ENCODE data around the gene DNAJC4.
A peak's percentile ranks its signal among the peaks of the same experiment; 100 is the strongest.

The DNAJC4 gene

DNA sequence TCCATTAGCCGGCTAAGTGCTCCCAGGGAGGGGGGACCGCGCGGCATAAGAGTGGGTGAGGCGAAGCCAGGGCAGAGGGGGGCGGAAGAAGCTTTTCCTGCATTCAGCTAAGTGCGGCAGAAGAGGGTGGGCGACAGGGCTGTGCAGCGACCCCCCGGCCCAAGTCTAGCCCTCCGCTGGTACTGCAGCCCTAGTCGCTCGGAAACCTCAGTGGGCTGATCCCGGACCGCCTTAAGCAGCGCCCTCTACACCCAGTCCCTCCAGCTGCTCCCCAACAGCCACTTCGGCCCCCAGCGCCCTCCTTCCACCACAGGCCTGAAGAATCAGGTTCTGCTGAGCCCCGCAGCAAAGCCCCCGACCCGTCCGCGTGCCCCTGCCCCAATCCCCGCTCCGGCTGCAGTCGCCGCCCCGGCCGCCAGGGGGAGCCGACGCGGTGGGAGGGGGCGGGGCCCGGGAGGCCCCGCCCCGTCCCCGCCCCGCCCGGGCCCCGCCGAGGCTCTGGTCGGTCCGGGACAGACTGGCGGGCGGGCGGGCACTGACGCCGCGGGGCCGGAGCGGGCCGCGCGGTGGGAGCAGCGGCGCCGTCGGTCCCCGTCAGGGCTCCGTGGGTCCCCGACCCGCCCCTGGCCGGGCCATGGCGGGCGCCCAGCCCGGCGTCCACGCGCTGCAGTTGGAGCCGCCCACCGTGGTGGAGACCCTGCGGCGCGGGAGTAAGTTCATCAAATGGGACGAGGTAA lies 20.8 kb downstream of the DNAJC4 start, which contains the start of gene PLCB3:
TSS of gene PLCB3 (plus strand) at position 515 of the 737 bp plus-strand sequence. CDS start at position 635, 120 bp downstream.
- TF ChIP-seq, protein P1, sequence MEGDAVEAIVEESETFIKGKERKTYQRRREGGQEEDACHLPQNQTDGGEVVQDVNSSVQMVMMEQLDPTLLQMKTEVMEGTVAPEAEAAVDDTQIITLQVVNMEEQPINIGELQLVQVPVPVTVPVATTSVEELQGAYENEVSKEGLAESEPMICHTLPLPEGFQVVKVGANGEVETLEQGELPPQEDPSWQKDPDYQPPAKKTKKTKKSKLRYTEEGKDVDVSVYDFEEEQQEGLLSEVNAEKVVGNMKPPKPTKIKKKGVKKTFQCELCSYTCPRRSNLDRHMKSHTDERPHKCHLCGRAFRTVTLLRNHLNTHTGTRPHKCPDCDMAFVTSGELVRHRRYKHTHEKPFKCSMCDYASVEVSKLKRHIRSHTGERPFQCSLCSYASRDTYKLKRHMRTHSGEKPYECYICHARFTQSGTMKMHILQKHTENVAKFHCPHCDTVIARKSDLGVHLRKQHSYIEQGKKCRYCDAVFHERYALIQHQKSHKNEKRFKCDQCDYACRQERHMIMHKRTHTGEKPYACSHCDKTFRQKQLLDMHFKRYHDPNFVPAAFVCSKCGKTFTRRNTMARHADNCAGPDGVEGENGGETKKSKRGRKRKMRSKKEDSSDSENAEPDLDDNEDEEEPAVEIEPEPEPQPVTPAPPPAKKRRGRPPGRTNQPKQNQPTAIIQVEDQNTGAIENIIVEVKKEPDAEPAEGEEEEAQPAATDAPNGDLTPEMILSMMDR (conservative IDR thresholded peaks at IDR 0.05), result peak; percentile 97
- TF ChIP-seq ZFX (IDR thresholded peaks at IDR 0.05), result peak; percentile 41; the same call in 1 of the 2 replicates
- peak within 1 kb of the TSS; percentile 78 for H3K27ac ChIP-seq

DNA sequence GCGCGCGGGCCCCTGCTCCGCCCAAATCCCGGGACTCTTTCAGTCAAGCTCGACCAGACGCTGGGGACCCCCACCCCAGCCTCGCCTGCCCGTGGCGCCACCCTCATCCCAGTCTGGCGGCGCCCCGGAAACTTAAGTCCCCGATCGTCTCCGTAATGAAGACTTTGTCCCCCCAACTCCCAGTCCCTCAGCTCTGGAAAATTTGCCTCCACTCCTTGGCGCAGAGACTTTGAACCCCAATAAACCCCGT lies 21.3 kb downstream of the DNAJC4 start:
- TF ChIP-seq, protein P1 (conservative IDR thresholded peaks at IDR 0.05), result no peak
- TF ChIP-seq ZFX (IDR thresholded peaks at IDR 0.05), result no peak
- peak overlapping the region; percentile 78 for H3K27ac ChIP-seq

DNA sequence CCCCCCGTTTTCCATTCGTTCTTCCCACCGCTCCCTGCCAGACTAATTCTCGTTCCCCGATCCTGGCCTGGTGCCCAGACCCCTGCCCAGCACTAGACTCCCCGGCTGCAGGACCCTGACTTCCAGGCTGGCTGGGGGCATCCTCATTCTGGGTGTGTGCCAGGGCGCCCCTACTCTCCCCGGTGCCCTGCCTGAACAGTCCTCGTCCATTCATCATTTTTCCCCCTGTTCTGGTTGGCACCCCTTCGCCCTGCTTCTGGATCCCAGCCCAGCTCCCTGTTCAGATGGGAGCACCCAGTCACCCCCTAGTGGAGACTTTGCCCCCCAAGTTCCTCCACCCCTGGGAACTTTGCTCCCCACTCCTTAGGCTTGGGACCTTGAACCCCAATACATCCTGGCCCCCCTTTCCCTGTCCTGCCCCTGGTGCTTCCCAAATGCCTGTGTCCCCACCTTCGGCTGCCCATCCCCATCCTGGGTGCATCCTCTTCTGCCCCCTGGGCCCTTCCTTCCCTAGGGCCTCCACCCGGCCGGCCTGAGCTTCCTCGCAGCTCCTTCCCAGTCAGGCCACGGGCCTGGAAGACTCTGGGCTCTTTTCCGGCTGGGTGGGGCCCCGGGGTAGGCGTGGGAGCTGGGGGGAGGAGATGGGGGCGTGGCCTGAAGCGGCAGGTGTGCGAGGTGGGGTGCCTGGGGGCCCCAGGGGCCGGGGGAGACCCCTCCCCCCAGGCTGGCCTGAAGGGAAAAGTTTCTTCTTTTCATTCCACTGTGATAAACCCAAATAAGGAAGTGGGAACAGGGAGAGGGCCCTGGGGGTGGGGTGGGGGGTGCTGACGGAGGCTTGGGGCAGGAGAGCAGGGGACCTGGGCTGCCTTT lies 21.9 kb downstream of the DNAJC4 start:
- TF ChIP-seq ZFX (IDR thresholded peaks at IDR 0.05), result no peak
- TF ChIP-seq, protein P1 (conservative IDR thresholded peaks at IDR 0.05), result no peak
- H3K27ac ChIP-seq, result peak overlapping the region; percentile 78

DNA sequence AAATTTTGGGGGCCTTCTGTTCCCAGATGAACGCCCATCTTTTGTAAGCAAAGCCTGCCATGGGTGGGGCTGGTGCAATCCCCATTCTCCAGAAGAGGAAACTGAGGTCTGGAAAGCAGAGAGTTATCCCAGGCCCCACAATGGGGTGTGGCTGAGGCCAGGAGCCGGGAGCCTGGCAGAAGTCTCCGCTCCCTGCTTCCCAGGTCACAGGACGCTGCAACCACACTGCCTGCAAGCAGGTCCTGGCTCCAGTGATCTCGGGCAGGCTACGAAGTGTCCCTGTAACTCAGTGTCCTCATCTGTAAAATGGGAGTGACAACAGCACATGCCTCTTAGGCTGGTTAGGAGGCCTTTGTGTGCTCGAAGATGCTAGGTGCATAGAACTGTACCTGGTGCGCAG lies 22.7 kb downstream of the DNAJC4 start:
- H3K27ac ChIP-seq, result no peak overlapping the region; the same call in 1 of the 2 replicates
- TF ChIP-seq, protein P1 (conservative IDR thresholded peaks at IDR 0.05), result no peak

DNA sequence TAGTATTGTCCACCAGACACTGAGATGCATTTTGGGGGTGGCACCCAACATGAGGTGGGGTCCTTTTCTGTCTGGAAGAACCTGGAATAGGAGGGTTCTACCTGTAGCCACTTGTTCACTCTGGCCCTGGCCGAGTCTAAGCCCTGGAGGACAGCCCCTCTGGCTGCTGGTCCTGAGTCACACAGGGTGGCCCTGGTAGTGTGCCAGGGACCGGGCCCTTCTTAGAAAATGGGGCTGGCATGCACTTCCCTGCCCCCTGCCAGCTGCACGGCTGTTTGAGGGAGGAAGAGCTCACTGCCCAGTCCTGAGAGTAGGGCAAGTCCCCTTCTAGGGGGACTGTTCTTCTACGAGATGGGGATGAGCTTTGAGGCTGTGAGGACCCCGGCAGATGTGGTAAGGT lies 23.1 kb downstream of the DNAJC4 start:
- TF ChIP-seq, protein P1 (conservative IDR thresholded peaks at IDR 0.05), result no peak
- TF ChIP-seq ZFX (IDR thresholded peaks at IDR 0.05), result no peak
- no peak overlapping the region for H3K27ac ChIP-seq

DNA sequence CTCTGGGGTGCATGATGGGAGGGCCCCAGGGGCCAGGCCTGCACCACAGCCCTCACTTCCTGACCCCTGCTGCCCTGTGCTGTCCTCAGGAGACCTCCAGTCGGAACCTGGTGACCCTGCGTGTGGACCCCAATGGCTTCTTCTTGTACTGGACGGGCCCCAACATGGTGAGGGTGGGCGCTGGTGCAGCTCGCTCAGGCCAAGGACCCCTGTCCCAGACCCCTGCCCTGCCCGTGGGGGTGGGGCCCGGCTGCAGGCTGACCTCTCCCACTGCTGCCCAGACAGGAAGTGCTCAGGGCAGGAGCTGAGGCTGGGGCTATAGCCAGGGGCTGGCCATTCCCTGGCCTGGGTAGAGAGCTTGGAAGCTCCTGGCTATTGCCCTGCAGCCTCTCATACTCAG lies 24.0 kb downstream of the DNAJC4 start:
- TF ChIP-seq ZFX (IDR thresholded peaks at IDR 0.05), result no peak
- TF ChIP-seq, protein P1 (conservative IDR thresholded peaks at IDR 0.05), result no peak
- H3K27ac ChIP-seq, result no peak overlapping the region
